Measurements from ENCODE around the gene MAP1LC3B. TPM values are rescaled to one million over a fixed set of nuclear protein-coding genes. Genes with fewer than 3 reads are reported as not detected.
A peak's percentile ranks its signal among the peaks of the same experiment; 100 is the strongest.

Gene MAP1LC3B
- total and polyA plus RNA-seq, 2 experiments from 2014 or later, result 73.3 to 134 TPM

DNA sequence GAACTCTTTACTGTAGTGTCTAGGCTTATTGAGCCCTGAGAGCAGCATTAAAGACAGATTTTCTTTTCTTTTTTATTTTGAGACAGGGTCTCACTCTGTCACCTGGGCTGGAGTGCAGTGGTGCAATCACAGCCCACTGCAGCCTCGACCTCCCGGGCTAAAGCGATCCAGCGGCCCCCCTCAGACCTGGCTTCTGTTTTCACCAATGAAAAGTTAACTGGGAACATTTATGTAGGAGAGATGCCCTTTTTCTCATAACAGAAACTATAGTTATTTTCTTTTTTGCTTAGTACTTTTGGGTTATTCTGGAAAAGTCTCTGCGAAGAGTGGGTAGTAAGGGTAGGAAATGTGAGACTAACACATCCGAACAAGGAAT is 1.5 kb downstream of the MAP1LC3B start:
- 76% methylated on average over 6 of the region's 6 CpGs for WGBS (ENCODE audit: low lambda C conversion rate, missing lambda C conversion rate)
- Histone ChIP-seq H3K36me3 (replicated peaks; ENCODE audit: insufficient read depth, low read depth) (no peaks in the 10 kb centered on the region), H2AFZ (no peak overlapping the region), H3K27ac (peak overlapping the region; percentile 87), H3K27me3 (no peaks in the 10 kb centered on the region), H3K9me3 (ENCODE audit: low read depth) (no peaks in the 10 kb centered on the region), H3K4me1 (ENCODE audit: insufficient read depth) (peaks cover 17% of the 10 kb centered on the region), H3K4me2 (peak overlapping the region; percentile 87), H3K9me2 (replicated peaks; ENCODE audit: insufficient read depth) (no peaks in the 10 kb centered on the region), H4K20me1 (ENCODE audit: insufficient read depth, poor library complexity, severe bottlenecking) (peaks cover 56% of the 10 kb centered on the region), H3K79me2 (peaks cover 59% of the 10 kb centered on the region), H3K4me3 (peak overlapping the region; percentile 59)
- no peak for DNase-seq (ENCODE audit: low spot score)
- TF ChIP-seq, protein P1, sequence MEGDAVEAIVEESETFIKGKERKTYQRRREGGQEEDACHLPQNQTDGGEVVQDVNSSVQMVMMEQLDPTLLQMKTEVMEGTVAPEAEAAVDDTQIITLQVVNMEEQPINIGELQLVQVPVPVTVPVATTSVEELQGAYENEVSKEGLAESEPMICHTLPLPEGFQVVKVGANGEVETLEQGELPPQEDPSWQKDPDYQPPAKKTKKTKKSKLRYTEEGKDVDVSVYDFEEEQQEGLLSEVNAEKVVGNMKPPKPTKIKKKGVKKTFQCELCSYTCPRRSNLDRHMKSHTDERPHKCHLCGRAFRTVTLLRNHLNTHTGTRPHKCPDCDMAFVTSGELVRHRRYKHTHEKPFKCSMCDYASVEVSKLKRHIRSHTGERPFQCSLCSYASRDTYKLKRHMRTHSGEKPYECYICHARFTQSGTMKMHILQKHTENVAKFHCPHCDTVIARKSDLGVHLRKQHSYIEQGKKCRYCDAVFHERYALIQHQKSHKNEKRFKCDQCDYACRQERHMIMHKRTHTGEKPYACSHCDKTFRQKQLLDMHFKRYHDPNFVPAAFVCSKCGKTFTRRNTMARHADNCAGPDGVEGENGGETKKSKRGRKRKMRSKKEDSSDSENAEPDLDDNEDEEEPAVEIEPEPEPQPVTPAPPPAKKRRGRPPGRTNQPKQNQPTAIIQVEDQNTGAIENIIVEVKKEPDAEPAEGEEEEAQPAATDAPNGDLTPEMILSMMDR (IDR thresholded peaks at IDR 0.05; ENCODE audit: poor library complexity), result no peak
- no peak for TF ChIP-seq EZH2phosphoT487 (IDR thresholded peaks at IDR 0.05; ENCODE audit: low read depth, severe bottlenecking, unreplicated experiment)
- no peak for TF ChIP-seq EZH2 (IDR thresholded peaks at IDR 0.05; ENCODE audit: borderline replicate concordance)

DNA sequence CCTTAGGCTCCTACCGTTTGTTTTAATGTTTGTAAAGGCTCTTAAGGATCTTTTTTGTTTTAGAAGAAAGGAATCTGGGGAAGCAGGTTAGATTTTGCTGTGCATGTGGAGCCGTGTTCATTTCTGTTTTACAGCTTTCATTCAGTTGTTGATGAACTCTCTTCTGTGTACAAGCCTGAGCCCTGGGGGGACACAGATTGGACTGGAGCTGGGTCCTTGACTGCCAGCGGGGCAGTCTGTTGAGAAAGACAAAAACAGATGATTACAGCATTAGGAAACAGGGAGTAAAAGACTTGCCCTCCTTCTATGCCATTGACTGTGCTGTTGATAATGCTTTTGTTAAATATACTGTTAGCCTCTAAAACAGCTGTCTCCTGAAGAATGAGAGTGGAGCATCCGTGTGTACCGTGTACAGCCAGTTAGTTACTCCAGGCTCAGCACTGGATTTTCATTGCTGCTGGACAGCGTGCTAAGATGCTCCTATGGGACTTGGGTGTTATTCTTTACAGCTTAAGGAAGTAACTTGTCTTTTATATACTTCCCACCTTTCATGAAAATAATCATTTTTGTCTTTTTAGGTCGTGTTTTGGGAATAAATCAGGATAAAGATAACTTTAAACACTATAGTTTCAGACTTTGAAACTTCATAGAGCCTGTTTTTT is 3.2 kb downstream of the MAP1LC3B start:
- H2AFZ ChIP-seq, result no peak overlapping the region
- peaks cover 65% of the 10 kb centered on the region for H4K20me1 ChIP-seq (ENCODE audit: insufficient read depth, poor library complexity, severe bottlenecking)
- no peaks in the 10 kb centered on the region for H3K27me3 ChIP-seq
- H3K4me3 ChIP-seq, result no peak overlapping the region
- 76% methylated on average over 7 of the region's 7 CpGs for WGBS (ENCODE audit: low lambda C conversion rate, missing lambda C conversion rate)
- peak overlapping the region; percentile 87 for H3K4me2 ChIP-seq
- H3K4me1 ChIP-seq (ENCODE audit: insufficient read depth), result peaks cover 17% of the 10 kb centered on the region
- TF ChIP-seq EZH2phosphoT487 (IDR thresholded peaks at IDR 0.05; ENCODE audit: low read depth, severe bottlenecking, unreplicated experiment) (no peak), EZH2 (IDR thresholded peaks at IDR 0.05; ENCODE audit: borderline replicate concordance) (no peak)
- TF ChIP-seq, protein P1 (IDR thresholded peaks at IDR 0.05; ENCODE audit: poor library complexity), result no peak
- H3K36me3 ChIP-seq (replicated peaks; ENCODE audit: insufficient read depth, low read depth), result no peaks in the 10 kb centered on the region
- no peak for DNase-seq (ENCODE audit: low spot score)
- no peaks in the 10 kb centered on the region for H3K9me2 ChIP-seq (replicated peaks; ENCODE audit: insufficient read depth)
- no peaks in the 10 kb centered on the region for H3K9me3 ChIP-seq (ENCODE audit: low read depth)
- no peak overlapping the region for H3K27ac ChIP-seq
- peaks cover 70% of the 10 kb centered on the region for H3K79me2 ChIP-seq

DNA sequence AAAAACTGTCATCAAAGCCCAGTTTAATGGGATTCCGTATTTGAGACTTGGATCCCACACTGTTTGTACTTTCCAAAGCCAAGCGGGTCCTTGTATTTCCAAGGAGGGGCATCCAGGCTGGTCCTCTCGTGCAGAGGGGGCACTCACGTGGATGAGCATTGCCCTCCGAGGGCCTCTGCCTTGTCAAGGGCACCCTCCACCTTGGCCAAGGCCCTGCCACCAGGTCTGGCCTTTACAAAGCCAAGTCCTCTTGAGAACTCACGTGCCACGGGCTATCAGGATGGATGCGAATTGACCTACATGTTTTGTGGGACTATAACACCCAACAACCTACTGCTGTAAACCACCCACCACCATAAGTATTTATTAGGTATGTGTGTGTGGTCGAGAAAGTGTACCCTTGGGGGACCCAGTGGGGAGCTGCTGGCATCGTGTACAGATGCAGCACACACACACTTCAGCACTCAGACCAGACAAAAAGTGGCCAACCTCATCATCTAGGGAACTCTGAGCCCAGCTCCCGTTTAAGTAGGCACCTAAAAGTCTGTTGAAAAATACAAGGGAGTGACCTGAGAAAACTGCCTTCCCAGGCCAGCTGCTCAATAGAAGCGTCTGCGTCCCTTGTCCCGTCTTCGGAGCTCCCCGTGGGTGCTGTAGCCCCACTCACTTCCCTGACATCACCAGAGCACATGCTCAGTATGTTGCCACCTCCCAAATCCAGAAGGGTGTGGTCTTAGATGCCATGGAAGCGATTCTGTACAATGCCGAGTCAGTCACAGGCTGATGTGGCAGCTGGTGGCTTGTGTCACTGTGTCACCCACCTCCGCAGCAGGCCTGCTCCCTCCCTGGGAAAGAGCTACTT is 12.9 kb downstream of the MAP1LC3B start:
- 97% methylated on average over 19 of the region's 19 CpGs for WGBS (ENCODE audit: low lambda C conversion rate, missing lambda C conversion rate)
- H3K36me3 ChIP-seq (replicated peaks; ENCODE audit: insufficient read depth, low read depth), result no peaks in the 10 kb centered on the region

More for the DNA sequence above, 12.9 kb downstream of the MAP1LC3B start:
- H3K9me2 ChIP-seq (replicated peaks; ENCODE audit: insufficient read depth), result no peaks in the 10 kb centered on the region
- no peak overlapping the region for H2AFZ ChIP-seq
- no peak for TF ChIP-seq EZH2 (IDR thresholded peaks at IDR 0.05; ENCODE audit: borderline replicate concordance)
- TF ChIP-seq, protein P1 (IDR thresholded peaks at IDR 0.05; ENCODE audit: poor library complexity), result no peak
- TF ChIP-seq EZH2phosphoT487 (IDR thresholded peaks at IDR 0.05; ENCODE audit: low read depth, severe bottlenecking, unreplicated experiment), result no peak
- H3K27ac ChIP-seq, result no peak overlapping the region
- no peaks in the 10 kb centered on the region for H3K27me3 ChIP-seq
- H3K79me2 ChIP-seq, result peaks cover 4% of the 10 kb centered on the region
- no peaks in the 10 kb centered on the region for H4K20me1 ChIP-seq (ENCODE audit: insufficient read depth, poor library complexity, severe bottlenecking)
- DNase-seq (ENCODE audit: low spot score), result no peak
- H3K9me3 ChIP-seq (ENCODE audit: low read depth), result no peaks in the 10 kb centered on the region
- no peak overlapping the region for H3K4me3 ChIP-seq
- H3K4me2 ChIP-seq, result no peak overlapping the region
- no peaks in the 10 kb centered on the region for H3K4me1 ChIP-seq (ENCODE audit: insufficient read depth)
